ENCODE results near the gene PRMT3. TPM values are rescaled to one million over a fixed set of nuclear protein-coding genes. Genes with fewer than 3 reads are reported as not detected.
"Not testable (repeated sequence)": the region's sequence is repeated elsewhere in the genome, so short reads cannot be mapped to it uniquely, and the experiment has no call there.

The PRMT3 gene
- total RNA-seq, 8 experiments from 2014 or later: 12.6 to 35.1 (median 17.1) TPM

DNA sequence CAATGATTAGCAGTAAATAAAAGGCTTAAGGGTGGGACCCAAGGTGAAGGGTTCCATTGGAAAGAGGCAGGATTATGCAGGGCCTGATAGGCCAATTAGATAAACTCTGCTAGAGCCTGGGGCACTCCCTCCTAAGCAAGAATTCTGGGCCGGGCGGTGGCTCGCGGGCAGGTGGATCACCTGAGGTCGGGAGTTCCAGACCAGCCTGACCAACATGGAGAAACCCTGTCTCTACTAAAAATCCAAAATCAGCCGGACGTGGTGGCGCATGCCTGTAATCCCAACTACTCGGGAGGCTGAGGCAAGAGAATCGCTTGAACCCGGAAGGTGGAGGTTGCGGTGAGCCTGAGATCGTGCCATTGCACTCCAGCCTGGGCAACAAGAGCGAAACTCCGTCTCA lies 1.5 kb upstream of the PRMT3 start:
- WGBS, 10 experiments: 80 to 100% (median 97%) methylated on average over 2 to 15 of the region's 15 CpGs; no CpG with 5 or more reads in 4 of the 10 experiments
- in situ Hi-C loops (cut with MboI; ENCODE audit: low pct_unique_long_range_greater_than_20kb in 2 of 9, low sequenced_read_pairs in 9 of 9, unreplicated experiment in 9 of 9): loop anchor here in 6 of 9 experiments (25.0 kb wide), 2 partner anchors 226 to 1751 kb away; no protein-coding TSS in a partner anchor
- H3K27ac ChIP-seq; ATAC-seq (replicated peaks in 6 of 8); H3K4me1 ChIP-seq (replicated peaks in 1 of 2); H3K4me3 ChIP-seq: not testable (repeated sequence)

DNA sequence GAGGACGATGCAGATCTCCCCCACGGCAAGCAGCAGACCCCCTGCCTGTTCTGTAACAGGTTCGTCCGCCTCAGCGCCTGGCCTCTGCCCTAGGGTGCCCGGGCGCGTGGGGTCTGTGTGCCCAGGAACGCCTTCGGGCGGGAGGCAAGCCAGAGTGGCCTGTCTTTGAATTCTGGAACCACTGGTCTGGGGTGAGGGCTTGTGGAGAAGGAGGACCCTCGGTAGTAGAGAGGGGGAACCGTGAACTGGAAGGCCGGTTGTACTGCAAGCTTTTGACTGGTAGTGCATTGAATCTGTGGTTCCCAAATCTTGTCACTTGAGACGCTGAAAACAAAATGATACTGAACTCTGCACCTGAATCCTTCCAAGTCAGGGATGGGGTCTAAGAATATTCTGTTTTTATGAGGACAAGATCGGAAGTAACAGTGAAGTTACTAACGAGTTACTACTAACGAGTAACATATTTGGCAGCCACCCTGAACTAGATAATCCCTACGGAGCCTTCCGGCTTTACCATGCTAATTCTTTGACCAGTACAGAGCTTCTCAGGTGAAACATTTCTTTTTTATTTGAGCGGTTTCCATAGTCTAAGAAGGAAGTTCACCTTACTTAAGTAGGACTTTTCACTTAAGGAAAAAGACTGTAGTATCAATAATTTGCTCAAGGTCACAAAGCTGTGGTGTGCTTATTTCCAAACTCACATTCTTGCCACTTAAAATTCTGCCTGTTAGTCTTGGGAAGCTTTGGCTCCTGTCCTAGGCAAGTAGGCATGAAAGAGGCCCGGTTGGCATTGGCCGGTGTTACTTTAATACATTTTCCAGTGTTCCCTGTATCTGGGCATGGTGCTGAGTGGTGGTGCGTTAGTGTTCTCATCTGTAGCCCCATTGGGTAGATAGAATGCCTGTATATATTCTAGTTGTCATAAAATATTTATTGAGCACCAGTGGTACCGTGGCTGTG lies 860 bp downstream of the PRMT3 start:
- H3K4me3 ChIP-seq: peak overlapping the region; percentile 74 to 95 (median 81)
- ATAC-seq (replicated peaks in 6 of 8): no peak
- WGBS, 10 experiments: 0 to 25% (median 10%) methylated on average over 1 to 14 of the region's 25 CpGs; no CpG with 5 or more reads in 1 of the 10 experiments
- peak overlapping the region; percentile 39 to 67 for H3K27ac ChIP-seq
- in situ Hi-C loops (cut with MboI; ENCODE audit: low pct_unique_long_range_greater_than_20kb in 2 of 9, low sequenced_read_pairs in 9 of 9, unreplicated experiment in 9 of 9): loop anchor here in 6 of 9 experiments (25.0 kb wide), 2 partner anchors 224 to 1749 kb away; no protein-coding TSS in a partner anchor
- peaks cover 6 to 9% of the 10 kb centered on the region in 2 donors for H3K4me1 ChIP-seq (replicated peaks in 1 of 2)

DNA sequence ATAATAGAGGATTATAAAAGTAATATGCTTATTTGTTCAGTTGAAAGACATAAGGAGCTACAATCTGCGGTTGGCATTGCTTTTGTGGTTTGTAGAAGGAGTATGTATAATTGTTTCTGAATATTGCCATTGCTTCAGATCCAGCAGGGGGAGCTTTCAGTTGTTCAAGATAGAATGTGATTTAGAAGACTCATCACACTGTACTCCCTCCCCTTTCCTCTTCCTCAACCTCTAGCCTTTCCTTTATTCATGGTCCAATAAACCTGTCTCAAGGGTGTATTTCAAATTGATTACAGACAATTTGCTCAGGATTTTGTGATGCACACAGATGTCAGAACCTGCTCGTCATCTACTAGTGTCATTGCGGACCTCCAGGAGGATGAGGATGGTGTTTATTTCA lies 9.8 kb downstream of the PRMT3 start:
- ATAC-seq (replicated peaks in 6 of 8): peak; percentile 55 to 98 (median 80)
- Histone ChIP-seq H3K27ac (no peak overlapping the region), H3K4me3 (no peak overlapping the region), H3K4me1 (replicated peaks in 1 of 2) (peaks cover 0 to 4% of the 10 kb centered on the region in 2 donors)
- in situ Hi-C loops (cut with MboI; ENCODE audit: low pct_unique_long_range_greater_than_20kb in 2 of 9, low sequenced_read_pairs in 9 of 9, unreplicated experiment in 9 of 9): loop anchor here in 7 of 9 experiments (10.0 to 25.0 kb wide), 3 partner anchors 215 to 1740 kb away; no protein-coding TSS in a partner anchor
- 50 to 100% (median 67%) methylated on average over 1 to 3 of the region's 3 CpGs; no CpG with 5 or more reads in 1 of the 10 experiments for WGBS, 10 experiments

DNA sequence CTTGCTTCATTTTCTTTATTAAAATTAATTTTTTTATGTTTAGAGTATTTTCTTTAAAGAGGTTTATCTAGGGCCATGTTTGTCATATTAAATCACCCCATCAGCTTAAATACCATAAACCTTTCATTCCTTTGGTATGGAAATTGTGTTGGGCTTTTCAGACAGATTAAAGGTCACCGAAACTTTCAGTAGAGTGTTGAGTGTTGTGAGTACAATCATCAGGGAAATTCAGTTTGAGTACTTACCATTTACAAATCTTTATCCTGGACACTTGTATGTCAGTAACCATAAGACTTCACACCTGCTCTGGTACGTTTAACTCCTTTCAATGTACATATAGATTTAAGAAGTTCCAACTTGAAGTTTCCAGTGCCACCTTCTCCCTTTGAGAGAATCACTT lies 12.0 kb downstream of the PRMT3 start:
- H3K4me1 ChIP-seq (replicated peaks in 1 of 2): peaks cover 0 to 10% of the 10 kb centered on the region in 2 donors
- ATAC-seq (replicated peaks in 6 of 8): no peak
- in situ Hi-C loops (cut with MboI; ENCODE audit: low pct_unique_long_range_greater_than_20kb in 2 of 9, low sequenced_read_pairs in 9 of 9, unreplicated experiment in 9 of 9): loop anchor here in 7 of 9 experiments (10.0 to 25.0 kb wide), 3 partner anchors 213 to 1738 kb away; no protein-coding TSS in a partner anchor
- no peak overlapping the region for H3K4me3 ChIP-seq
- 60 to 100% (median 88%) methylated on average over 1 to 2 of the region's 2 CpGs for WGBS, 10 experiments
- no peak overlapping the region for H3K27ac ChIP-seq

DNA sequence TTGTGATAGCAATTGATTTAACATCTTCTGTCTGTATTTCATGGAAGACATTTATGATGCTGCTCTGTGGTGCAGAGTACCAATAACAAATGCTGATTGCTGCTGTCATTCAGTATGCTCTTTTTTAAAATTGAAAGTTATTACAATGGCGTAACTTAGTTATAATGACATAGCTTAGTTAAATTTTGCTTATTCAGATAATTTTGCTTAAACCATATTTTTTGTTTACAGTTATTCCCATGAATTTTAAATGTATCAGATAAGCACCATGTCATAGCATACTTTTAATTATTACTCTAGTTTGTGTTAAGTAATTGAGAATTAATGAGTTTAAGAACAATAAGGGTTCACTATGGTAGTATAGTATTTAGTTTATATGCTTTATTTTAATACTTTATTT lies 15.5 kb downstream of the PRMT3 start:
- no peak for ATAC-seq (replicated peaks in 6 of 8)
- in situ Hi-C loops (cut with MboI; ENCODE audit: low pct_unique_long_range_greater_than_20kb in 2 of 9, low sequenced_read_pairs in 9 of 9, unreplicated experiment in 9 of 9): loop anchor here in 2 of 9 experiments (25.0 kb wide), 1 partner anchor 209 kb away; no protein-coding TSS in a partner anchor
- Histone ChIP-seq H3K4me3 (no peak overlapping the region), H3K27ac (no peak overlapping the region), H3K4me1 (replicated peaks in 1 of 2) (peaks cover 0 to 5% of the 10 kb centered on the region in 2 donors)
- WGBS, 10 experiments: 67 to 100% (median 100%) methylated on average over 1 of the region's 1 CpG; no CpG with 5 or more reads in 2 of the 10 experiments

DNA sequence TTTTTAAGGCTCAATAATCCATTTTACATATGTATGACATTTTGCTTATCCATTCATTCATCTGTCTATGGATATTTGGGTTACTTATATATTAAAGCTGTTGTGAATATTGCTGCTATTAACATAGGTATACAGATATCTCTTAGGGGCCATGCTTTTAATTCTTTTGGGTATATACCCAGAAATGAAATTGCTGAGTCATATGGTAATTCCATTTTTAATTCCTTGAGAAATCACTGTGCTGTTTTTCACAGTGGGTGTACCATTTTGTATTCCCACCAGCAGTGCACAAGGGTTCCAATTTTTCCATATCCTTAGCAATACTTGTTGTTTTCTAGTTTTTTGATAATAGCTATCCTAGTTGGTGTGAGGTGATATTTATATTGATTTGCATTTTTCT lies 19.0 kb downstream of the PRMT3 start:
- no peak overlapping the region for H3K27ac ChIP-seq
- peaks cover 3 to 5% of the 10 kb centered on the region in 2 donors for H3K4me1 ChIP-seq (replicated peaks in 1 of 2)
- ATAC-seq (replicated peaks in 6 of 8): peak in 1 of 8 experiments; percentile 57
- no peak overlapping the region for H3K4me3 ChIP-seq
- in situ Hi-C loops (cut with MboI; ENCODE audit: low pct_unique_long_range_greater_than_20kb in 2 of 9, low sequenced_read_pairs in 9 of 9, unreplicated experiment in 9 of 9): loop anchor here in 2 of 9 experiments (25.0 kb wide), 1 partner anchor 206 kb away; no protein-coding TSS in a partner anchor

DNA sequence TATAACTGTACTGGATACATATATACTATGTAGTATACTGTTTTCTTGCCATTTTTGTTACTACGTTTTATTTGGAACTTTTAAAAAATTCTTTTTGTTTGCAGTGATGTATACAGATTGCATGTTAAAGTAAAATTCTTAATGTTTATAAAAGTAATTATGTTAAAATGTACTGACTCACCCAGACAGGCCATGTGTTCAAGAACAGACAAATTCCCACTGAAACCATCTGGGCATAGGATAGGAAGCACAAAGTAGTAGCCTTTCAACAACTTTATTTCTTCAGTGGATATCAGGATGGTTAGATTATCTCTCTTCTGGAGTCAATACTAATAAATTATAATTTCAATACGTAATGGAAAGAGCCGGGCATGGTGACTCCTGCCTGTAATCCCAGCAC lies 19.8 kb downstream of the PRMT3 start:
- 0 to 88% (median 49%) methylated on average over 1 to 3 of the region's 3 CpGs for WGBS, 10 experiments
- in situ Hi-C loops (cut with MboI; ENCODE audit: low pct_unique_long_range_greater_than_20kb in 2 of 9, low sequenced_read_pairs in 9 of 9, unreplicated experiment in 9 of 9): loop anchor here in 2 of 9 experiments (25.0 kb wide), 1 partner anchor 205 kb away; no protein-coding TSS in a partner anchor
- peak in 2 of 8 experiments; percentile 16 to 43 for ATAC-seq (replicated peaks in 6 of 8)
- Histone ChIP-seq H3K27ac (no peak overlapping the region), H3K4me3 (no peak overlapping the region), H3K4me1 (replicated peaks in 1 of 2) (peaks cover 3 to 5% of the 10 kb centered on the region in 2 donors)

DNA sequence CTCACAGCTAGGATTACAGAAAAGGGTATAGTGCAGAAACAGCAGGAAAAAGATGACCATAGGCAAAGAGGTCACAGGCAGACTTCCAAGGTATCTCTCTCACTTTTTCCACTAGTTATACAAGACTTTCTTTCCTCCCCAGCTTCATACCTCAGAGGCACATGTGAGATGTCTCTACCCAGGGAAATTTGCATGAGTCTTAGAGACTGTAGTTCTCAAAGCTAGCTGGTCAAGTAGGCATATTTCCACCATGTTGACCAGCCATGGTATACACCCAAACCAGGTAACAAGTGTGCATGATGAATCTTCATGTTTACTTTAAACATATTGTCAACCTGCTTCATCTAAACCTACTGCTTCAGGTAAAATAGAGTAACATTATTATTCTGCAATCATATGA lies 27.9 kb downstream of the PRMT3 start:
- no peak for ATAC-seq (replicated peaks in 6 of 8)
- Histone ChIP-seq H3K4me1 (replicated peaks in 1 of 2) (peaks cover 0 to 3% of the 10 kb centered on the region in 2 donors), H3K27ac (no peak overlapping the region), H3K4me3 (no peak overlapping the region)
- in situ Hi-C loops (cut with MboI; ENCODE audit: low pct_unique_long_range_greater_than_20kb in 2 of 9, low sequenced_read_pairs in 9 of 9, unreplicated experiment in 9 of 9): loop anchor here in 2 of 9 experiments (25.0 kb wide), 1 partner anchor 197 kb away; no protein-coding TSS in a partner anchor

DNA sequence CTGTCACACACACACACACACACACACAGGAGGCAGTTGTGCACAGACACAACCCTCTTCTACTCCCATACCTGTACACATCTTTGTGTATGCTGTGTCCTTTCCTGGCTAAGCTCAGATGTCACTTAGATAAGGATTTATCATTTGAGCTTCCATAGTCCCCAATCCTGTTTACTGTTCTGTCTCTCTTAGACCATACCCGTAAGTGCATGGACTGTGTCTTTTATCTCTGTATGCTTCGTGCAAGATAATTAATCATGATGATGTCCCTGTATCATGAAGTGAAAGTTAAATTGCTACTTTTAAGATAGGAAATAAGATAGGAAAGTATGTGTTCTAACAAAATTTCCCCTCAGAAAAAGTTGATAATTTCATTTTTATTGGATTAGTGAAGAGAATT lies 30.3 kb downstream of the PRMT3 start:
- 69 to 100% (median 83%) methylated on average over 1 to 2 of the region's 2 CpGs; no CpG with 5 or more reads in 3 of the 10 experiments for WGBS, 10 experiments
- Histone ChIP-seq H3K4me1 (replicated peaks in 1 of 2) (no peaks in the 10 kb centered on the region), H3K27ac (no peak overlapping the region), H3K4me3 (no peak overlapping the region)
- ATAC-seq (replicated peaks in 6 of 8): no peak
- in situ Hi-C loops (cut with MboI; ENCODE audit: low pct_unique_long_range_greater_than_20kb in 2 of 9, low sequenced_read_pairs in 9 of 9, unreplicated experiment in 9 of 9): loop anchor here in 2 of 9 experiments (25.0 kb wide), 1 partner anchor 195 kb away; no protein-coding TSS in a partner anchor

DNA sequence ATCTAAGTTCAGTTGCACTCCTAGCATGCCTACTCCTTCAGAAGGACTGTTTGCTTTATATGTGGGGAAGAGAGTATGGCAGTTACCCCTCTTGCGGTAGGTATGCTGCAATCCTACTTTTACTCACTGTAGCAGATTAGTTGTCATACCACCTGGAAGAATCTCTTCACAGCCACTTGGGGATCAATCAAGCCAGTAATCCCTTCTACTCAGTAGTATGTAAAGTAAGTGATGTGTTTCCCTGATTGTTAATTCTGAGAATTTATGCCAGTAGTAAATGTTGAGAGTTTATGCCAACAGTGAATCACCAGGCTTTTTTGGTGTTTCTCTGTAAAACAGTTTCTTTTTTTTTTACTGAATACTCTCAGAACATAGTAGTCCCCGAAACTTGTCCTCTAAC lies 34.4 kb downstream of the PRMT3 start:
- Histone ChIP-seq H3K4me1 (replicated peaks in 1 of 2) (no peaks in the 10 kb centered on the region), H3K27ac (no peak overlapping the region), H3K4me3 (no peak overlapping the region)
- WGBS, 10 experiments: 57 to 100% (median 100%) methylated on average over 1 to 2 of the region's 2 CpGs; no CpG with 5 or more reads in 2 of the 10 experiments
- in situ Hi-C loops (cut with MboI; ENCODE audit: low pct_unique_long_range_greater_than_20kb in 2 of 9, low sequenced_read_pairs in 9 of 9, unreplicated experiment in 9 of 9): loop anchor here in 2 of 9 experiments (25.0 kb wide), 1 partner anchor 190 kb away; no protein-coding TSS in a partner anchor
- no peak for ATAC-seq (replicated peaks in 6 of 8)

DNA sequence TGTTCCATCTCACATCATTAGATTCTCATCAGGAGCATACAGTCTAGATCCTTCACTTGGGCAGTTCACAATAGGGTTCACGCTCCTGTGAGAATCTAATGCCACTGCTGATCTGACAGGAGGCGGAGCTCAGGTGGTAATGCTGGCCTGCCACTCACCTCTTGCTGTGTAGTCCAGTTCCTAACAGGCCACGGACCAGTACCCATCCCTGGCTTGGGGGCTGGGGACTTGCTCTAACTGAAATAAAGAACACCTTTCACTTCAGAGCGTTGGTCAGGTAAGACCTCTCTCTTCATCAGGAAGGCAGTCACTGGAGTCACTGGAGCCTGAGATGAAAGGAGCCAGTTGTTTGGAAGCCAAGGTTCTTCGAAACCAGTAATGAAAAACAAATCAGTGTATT lies 41.7 kb downstream of the PRMT3 start:
- no peak for ATAC-seq (replicated peaks in 6 of 8)
- H3K4me3 ChIP-seq: no peak overlapping the region
- in situ Hi-C loops (cut with MboI; ENCODE audit: low pct_unique_long_range_greater_than_20kb in 2 of 9, low sequenced_read_pairs in 9 of 9, unreplicated experiment in 9 of 9): no loop called here
- H3K4me1 ChIP-seq (replicated peaks in 1 of 2): no peaks in the 10 kb centered on the region
- 80 to 100% (median 93%) methylated on average over 1 to 4 of the region's 5 CpGs; no CpG with 5 or more reads in 1 of the 10 experiments for WGBS, 10 experiments
- H3K27ac ChIP-seq: no peak overlapping the region

DNA sequence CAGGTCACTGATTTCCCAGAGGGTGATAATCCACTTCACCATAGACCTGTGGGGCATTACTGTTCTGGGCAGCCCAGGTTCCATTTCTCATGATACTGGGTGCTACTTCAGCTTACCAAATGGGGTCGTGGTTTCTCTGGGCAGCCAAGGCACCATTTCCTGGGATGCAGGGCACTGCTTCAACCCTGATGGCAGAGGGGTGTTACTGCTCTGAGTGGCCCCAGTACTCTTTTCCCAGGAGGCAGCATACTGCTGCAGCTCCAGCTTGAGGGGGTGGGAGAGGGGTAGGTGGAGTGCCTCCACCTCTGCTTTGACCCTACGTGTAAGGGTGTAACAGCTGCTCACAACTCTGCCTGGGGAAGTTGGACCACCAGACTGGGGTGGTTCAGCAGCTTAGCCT lies 51.1 kb downstream of the PRMT3 start:
- Histone ChIP-seq H3K27ac (no peak overlapping the region), H3K4me1 (replicated peaks in 1 of 2) (no peaks in the 10 kb centered on the region), H3K4me3 (no peak overlapping the region)
- in situ Hi-C loops (cut with MboI; ENCODE audit: low pct_unique_long_range_greater_than_20kb in 2 of 9, low sequenced_read_pairs in 9 of 9, unreplicated experiment in 9 of 9): no loop called here
- 40 to 100% (median 100%) methylated on average over 1 of the region's 2 CpGs; no CpG with 5 or more reads in 5 of the 10 experiments for WGBS, 10 experiments
- ATAC-seq (replicated peaks in 6 of 8): no peak

DNA sequence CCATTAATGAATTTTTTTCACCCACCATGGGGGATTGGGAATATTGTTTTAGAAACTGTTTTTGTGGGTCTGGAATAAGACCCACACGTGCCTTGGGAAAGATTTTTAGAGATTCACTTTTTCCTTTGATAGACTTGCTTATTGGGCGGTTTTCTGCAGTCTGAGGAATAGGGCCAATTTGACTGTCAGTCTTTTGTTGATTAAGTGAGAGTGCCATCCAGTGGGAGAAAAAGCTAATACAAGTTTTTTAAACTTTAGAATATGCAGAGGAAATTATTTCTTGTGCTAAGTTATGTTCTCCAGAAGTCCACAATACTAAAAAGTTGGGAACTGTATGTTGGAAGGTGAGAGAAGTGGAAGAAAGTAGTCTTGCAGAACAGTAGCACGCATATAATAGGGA lies 56.1 kb downstream of the PRMT3 start:
- WGBS, 10 experiments: 49 to 100% (median 77%) methylated on average over 1 to 3 of the region's 3 CpGs; no CpG with 5 or more reads in 2 of the 10 experiments
- peak in 2 of 8 experiments; percentile 19 to 29 for ATAC-seq (replicated peaks in 6 of 8)
- in situ Hi-C loops (cut with MboI; ENCODE audit: low pct_unique_long_range_greater_than_20kb in 2 of 9, low sequenced_read_pairs in 9 of 9, unreplicated experiment in 9 of 9): no loop called here
- H3K27ac ChIP-seq: no peak overlapping the region
- no peak overlapping the region for H3K4me3 ChIP-seq
- no peaks in the 10 kb centered on the region for H3K4me1 ChIP-seq (replicated peaks in 1 of 2)
